H1 (cell line): ENCODE measurements around the gene MACF1. TPM values are rescaled to one million over a fixed set of nuclear protein-coding genes. Genes with fewer than 3 reads are reported as not detected.

ENCODE experiments used
- JUN ChIP-seq: IDR thresholded peaks from 2 replicates; pipeline ENCODE4 v1.6.1; 2011; ENCODE audit warnings: low read depth, mild to moderate bottlenecking, improper control_type of control experiment, low read length
- polyA plus RNA-seq, 7 experiments: library from polyadenylated mRNA; depleted of rRNA in 3 of 7; stranded (reverse) in 5 of 7; unstranded in 2 of 7; fragments of >200 nt in 5 of 7; fragments of 200-250 nt in 2 of 7; gene quantifications; 1 replicate in 5 of 7; 2 replicates in 1 of 7; 4 replicates in 1 of 7; pipeline versions ENCODE4 v1.2.1 to v1.2.3, GENCODE V29; 2011 to 2013; ENCODE audit warnings: missing spikeins in 2 of 7, mixed read lengths in 2 of 7
- total RNA-seq: library from RNA; stranded (reverse); fragmentation: NEBNext Ultra II Directional; extraction: Animal tissue kit (Norgen Biotek cat#: 25700); gene quantifications from 2 replicates; pipeline ENCODE4 v1.2.1, GENCODE V29; 2021

MACF1 gene
- total and polyA plus RNA-seq, 2 of the 8 experiments (the other 6 are each of a cell fraction or from before 2014, with no cell fraction given) = 59.8 to 285 TPM

GRCh38 chr1:39272798-39273469 is 68.4 kb downstream of the MACF1 start (continued):
- no peak for TF ChIP-seq JUN
